ENCODE results near the gene ALDOA.

DNA sequence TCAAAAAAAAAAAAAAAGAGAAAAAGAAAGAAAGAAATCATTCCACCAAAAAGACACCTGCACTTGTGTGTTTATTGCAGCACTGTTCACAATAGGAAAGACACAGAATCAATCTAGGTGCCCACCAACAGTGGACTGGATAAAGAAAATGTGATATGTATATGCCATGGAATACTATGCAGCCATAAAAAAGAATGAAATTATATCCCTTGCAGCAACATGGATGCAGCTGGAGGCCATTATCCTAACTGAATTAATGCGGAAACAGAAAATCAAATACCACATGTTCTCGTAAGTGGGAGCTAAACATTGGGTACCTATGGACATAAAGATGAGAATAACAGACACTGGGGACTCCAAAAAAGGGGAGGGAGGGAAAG lies 48.3 kb upstream of the ALDOA start:
- TF ChIP-seq POLR2A (IDR thresholded peaks at IDR 0.05) (no peak), CTCF (IDR thresholded peaks at IDR 0.05) (no peak), POLR2AphosphoS5 (IDR thresholded peaks at IDR 0.05; ENCODE audit: insufficient read depth in 1 of 2, low read depth in 1 of 2) (no peak)

Data from vagina (tissue), 2 donors.